Measurements from ENCODE around the gene NMNAT2. TPM values are rescaled to one million over a fixed set of nuclear protein-coding genes. Genes with fewer than 3 reads are reported as not detected.

The NMNAT2 gene
- total and polyA plus RNA-seq, 10 of the 15 experiments (the other 5 are each of a cell fraction or from before 2014, with no cell fraction given): 0.02 to 2.0 (median 0.60) TPM

DNA sequence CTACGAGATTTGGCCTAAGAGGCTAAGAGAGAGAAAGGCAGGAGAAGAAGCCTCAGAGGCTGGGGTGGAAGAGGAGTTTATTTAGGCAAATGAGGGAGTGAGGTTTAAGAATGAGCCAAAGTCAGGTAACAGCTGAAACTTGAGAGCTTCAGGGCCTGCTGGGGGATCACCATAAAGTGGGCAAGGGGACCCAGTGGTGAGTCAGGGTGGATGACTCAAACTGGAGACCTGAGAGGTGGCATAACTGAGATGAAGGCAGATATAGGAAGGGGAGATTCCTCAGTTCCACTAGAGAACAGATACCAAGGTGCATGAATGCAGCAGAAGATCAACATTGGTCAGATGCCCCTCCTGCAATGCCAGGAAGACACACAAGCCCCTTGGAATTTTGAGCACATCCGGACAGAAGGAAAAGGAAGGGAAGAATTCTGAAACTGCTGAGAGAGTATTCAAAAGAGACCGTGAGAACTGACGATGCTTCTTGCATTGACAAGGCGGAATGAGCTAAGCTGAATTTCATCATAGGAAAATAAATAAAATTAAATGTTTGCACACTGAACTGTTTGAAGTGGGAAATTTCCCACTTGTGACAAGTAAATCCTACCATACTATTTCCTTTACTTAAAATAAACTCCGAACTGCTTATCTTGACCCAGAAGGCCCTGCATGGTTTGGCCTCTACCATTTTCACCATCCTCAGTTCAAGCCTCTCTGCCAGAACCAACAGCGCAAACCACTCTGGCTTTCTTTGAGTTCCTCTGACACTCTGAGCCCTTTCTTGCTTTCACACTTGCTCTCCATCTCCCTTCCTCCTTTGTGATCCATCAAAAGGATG lies 94.1 kb downstream of the NMNAT2 start:
- DNase-seq (ENCODE audit: low read depth, low spot score) (no peak), FAIRE-seq (no peak), ATAC-seq (peak; percentile 58)
- intact Hi-C loops (cut with micrococcal nuclease; ENCODE audit: unreplicated experiment) (no loop called here), in situ Hi-C loops (cut with MboI) (no loop called here)
- H3K9me3 ChIP-seq (replicated peaks; ENCODE audit: control insufficient read depth, insufficient read depth, low read length): no peaks in the 10 kb centered on the region
- CTCF ChIA-PET: interaction anchor here (0.7 to 1.7 kb wide), 3 partner anchors 13 to 361 kb away, joined by 4 to 6 read pairs (median 4); no protein-coding TSS in a partner anchor
- SMC1A ChIA-PET (ENCODE audit: uncharacterized antibody, unreplicated experiment): interaction anchor here (0.7 kb wide), 1 partner anchor 23 kb away, joined by 3 read pairs; no protein-coding TSS in a partner anchor
- H3K9ac ChIP-seq (ENCODE audit: control insufficient read depth, insufficient read depth, low read length): no peak overlapping the region
- no peak for TF ChIP-seq BRCA1 (IDR thresholded peaks at IDR 0.05; ENCODE audit: low read depth, low read length)
- no peak for TF ChIP-seq YBX1 (IDR thresholded peaks at IDR 0.05)
- no peak for TF ChIP-seq MEF2A (IDR thresholded peaks at IDR 0.05; ENCODE audit: insufficient read depth, low read depth, low read length)
- TF ChIP-seq ZNF384 (IDR thresholded peaks at IDR 0.05; ENCODE audit: borderline replicate concordance, low read depth, low read length): no peak
- TF ChIP-seq ESRRA (IDR thresholded peaks at IDR 0.05; ENCODE audit: low read length): no peak
- TF ChIP-seq ZBED1 (IDR thresholded peaks at IDR 0.05; ENCODE audit: borderline replicate concordance): no peak
- TF ChIP-seq, protein P1, sequence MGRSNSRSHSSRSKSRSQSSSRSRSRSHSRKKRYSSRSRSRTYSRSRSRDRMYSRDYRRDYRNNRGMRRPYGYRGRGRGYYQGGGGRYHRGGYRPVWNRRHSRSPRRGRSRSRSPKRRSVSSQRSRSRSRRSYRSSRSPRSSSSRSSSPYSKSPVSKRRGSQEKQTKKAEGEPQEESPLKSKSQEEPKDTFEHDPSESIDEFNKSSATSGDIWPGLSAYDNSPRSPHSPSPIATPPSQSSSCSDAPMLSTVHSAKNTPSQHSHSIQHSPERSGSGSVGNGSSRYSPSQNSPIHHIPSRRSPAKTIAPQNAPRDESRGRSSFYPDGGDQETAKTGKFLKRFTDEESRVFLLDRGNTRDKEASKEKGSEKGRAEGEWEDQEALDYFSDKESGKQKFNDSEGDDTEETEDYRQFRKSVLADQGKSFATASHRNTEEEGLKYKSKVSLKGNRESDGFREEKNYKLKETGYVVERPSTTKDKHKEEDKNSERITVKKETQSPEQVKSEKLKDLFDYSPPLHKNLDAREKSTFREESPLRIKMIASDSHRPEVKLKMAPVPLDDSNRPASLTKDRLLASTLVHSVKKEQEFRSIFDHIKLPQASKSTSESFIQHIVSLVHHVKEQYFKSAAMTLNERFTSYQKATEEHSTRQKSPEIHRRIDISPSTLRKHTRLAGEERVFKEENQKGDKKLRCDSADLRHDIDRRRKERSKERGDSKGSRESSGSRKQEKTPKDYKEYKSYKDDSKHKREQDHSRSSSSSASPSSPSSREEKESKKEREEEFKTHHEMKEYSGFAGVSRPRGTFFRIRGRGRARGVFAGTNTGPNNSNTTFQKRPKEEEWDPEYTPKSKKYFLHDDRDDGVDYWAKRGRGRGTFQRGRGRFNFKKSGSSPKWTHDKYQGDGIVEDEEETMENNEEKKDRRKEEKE (IDR thresholded peaks at IDR 0.05): no peak
- no peak for TF ChIP-seq FOS (IDR thresholded peaks at IDR 0.05; ENCODE audit: borderline replicate concordance, extremely low read depth, insufficient read length)
- WGBS (ENCODE audit: insufficient coverage, insufficient replicate concordance, low lambda C conversion rate, missing lambda C conversion rate): 74% methylated on average over 7 of the region's 7 CpGs
- no peaks in the 10 kb centered on the region for H4K20me1 ChIP-seq (ENCODE audit: control insufficient read depth, insufficient read depth)
- POLR2A ChIA-PET: no interaction called here
- H3K4me1 ChIP-seq (ENCODE audit: control insufficient read depth, insufficient read depth, low read length): no peaks in the 10 kb centered on the region
- H2AFZ ChIP-seq (ENCODE audit: control insufficient read depth, low read depth, low read length): no peak overlapping the region; the same call in 1 of the 2 replicates
- BruUV-seq (replicated peaks): no TSS peak
- RAD21 ChIA-PET (ENCODE audit: unreplicated experiment): interaction anchor here (0.6 to 2.1 kb wide), 2 partner anchors 42 to 145 kb away, joined by 3 to 7 read pairs; no protein-coding TSS in a partner anchor
- H3K4me3 ChIP-seq: no peak overlapping the region
- no peaks in the 10 kb centered on the region; a peak in 2 of 4 replicates for H3K27me3 ChIP-seq (replicated peaks in 1 of 2; ENCODE audit: control insufficient read depth in 2 of 2, insufficient read depth in 2 of 2, low read length in 1 of 2)
- no peak overlapping the region for H3K27ac ChIP-seq (ENCODE audit: control insufficient read depth, insufficient read depth)
- no peak overlapping the region for H3K4me2 ChIP-seq (ENCODE audit: control insufficient read depth, insufficient read depth)
- H3K36me3 ChIP-seq (ENCODE audit: control insufficient read depth in 2 of 2, insufficient read depth in 2 of 2, low read length in 1 of 2): no peaks in the 10 kb centered on the region
- no peaks in the 10 kb centered on the region for H3K79me2 ChIP-seq (ENCODE audit: control insufficient read depth, insufficient read depth, low read length)

Measured in GM12878 (cell line).